NCI-H1694 treated with DMSO at 0.1 percent for 48 hours (cell line): ENCODE results near the gene DNHD1.

ENCODE experiments used
- DNase-seq: peaks from one replicate; lab custom pipeline; 2025; lab: John Stamatoyannopoulos, UW

Gene DNHD1

GRCh38 chr11:6497069-6497839 lies at the start of gene DNHD1:
TSS of gene DNHD1 (plus strand) at chr11:6497280. CDS start at chr11:6498216, 936 bp downstream.
- DNase-seq = no peak

GRCh38 chr11:6448574-6448973 lies 48.5 kb upstream of the DNHD1 start:
- no peak for DNase-seq

GRCh38 chr11:6452219-6452618 lies 44.9 kb upstream of the DNHD1 start:
- DNase-seq = no peak

GRCh38 chr11:6453152-6453551 lies 43.9 kb upstream of the DNHD1 start:
- DNase-seq = no peak

GRCh38 chr11:6455070-6455469 lies 42.0 kb upstream of the DNHD1 start:
- DNase-seq = no peak

- no peak for DNase-seq
Observed at GRCh38 chr11:6456361-6457073, 40.6 kb upstream of the DNHD1 start.

- no peak for DNase-seq
Observed at GRCh38 chr11:6457581-6458320, 39.3 kb upstream of the DNHD1 start.

- no peak for DNase-seq
Observed at GRCh38 chr11:6458352-6459098, 38.6 kb upstream of the DNHD1 start.

GRCh38 chr11:6459099-6459450 lies 38.0 kb upstream of the DNHD1 start:
- no peak for DNase-seq

- no peak for DNase-seq
Observed at GRCh38 chr11:6468712-6469495, 28.2 kb upstream of the DNHD1 start.

- DNase-seq = no peak
Observed at GRCh38 chr11:6469599-6469998, 27.5 kb upstream of the DNHD1 start.

GRCh38 chr11:6472934-6473333 lies 24.1 kb upstream of the DNHD1 start:
- no peak for DNase-seq

GRCh38 chr11:6473451-6474412 lies 23.3 kb upstream of the DNHD1 start, which contains the start of gene TRIM3:
TSS of gene TRIM3 (minus strand) at chr11:6473941. CDS start at chr11:6465695, 8,246 bp downstream.
- peak; percentile 6 for DNase-seq

GRCh38 chr11:6474413-6474792 lies 22.7 kb upstream of the DNHD1 start:
- DNase-seq = no peak

- no peak for DNase-seq
Observed at GRCh38 chr11:6474806-6475500, 22.1 kb upstream of the DNHD1 start.

- DNase-seq = no peak
Observed at GRCh38 chr11:6475936-6476335, 21.1 kb upstream of the DNHD1 start.

- no peak for DNase-seq
Observed at GRCh38 chr11:6476571-6476970, 20.5 kb upstream of the DNHD1 start.

GRCh38 chr11:6480299-6480914 lies 16.7 kb upstream of the DNHD1 start:
- DNase-seq = no peak
